GM19468 (cell line): ENCODE measurements around the gene UTP25.

Experiments
- ATAC-seq: cut with Tn5 transposase; IDR thresholded peaks from one replicate; pipeline ENCODE4 v1.9.1; 2021; ENCODE audit warnings: mild to moderate bottlenecking, moderate library complexity, moderate number of reproducible peaks; ENCODE audit not compliant: unreplicated experiment; ENCODE audit errors: extremely low read depth

Gene UTP25

DNA sequence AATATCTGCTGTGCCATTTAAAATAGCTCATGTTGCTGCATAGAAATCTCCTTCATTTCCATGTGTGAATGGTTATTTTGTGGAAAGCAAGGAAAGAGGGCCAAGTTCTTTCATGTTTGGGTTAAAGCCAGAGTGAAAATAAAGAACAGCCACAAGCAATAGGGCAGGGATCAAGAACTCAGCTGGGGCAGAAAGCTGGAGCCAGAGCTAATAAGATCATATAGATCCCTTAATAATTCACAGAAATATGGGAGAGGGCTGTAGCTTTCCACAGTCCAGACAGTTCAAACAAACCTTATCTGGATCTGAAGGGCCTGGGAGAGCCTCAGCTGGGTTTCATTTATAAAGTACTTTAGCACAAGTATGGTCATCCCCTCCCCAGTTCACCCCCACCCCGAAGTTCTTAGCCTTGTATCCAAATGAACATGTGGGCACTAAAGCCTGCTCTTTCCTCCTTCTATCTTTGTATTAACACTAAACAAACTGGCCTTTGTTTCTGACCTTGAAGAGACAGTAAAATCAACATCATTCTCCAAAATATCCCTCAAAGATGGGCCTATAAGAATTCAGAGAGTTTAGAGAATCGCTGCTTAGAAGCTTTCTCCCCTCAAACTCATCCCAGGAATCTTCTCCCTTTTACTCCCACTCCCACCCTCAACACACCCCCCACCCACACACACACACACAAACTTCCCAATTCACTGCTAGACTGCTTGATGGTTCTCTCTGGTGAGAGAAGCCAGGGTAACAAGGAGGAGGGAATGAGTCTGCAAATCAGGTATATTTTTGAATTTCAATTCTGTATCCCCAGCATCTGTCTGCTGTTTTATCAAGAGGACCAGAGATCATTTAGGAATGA lies 41.7 kb downstream of the UTP25 start:
- ATAC-seq = no peak

DNA sequence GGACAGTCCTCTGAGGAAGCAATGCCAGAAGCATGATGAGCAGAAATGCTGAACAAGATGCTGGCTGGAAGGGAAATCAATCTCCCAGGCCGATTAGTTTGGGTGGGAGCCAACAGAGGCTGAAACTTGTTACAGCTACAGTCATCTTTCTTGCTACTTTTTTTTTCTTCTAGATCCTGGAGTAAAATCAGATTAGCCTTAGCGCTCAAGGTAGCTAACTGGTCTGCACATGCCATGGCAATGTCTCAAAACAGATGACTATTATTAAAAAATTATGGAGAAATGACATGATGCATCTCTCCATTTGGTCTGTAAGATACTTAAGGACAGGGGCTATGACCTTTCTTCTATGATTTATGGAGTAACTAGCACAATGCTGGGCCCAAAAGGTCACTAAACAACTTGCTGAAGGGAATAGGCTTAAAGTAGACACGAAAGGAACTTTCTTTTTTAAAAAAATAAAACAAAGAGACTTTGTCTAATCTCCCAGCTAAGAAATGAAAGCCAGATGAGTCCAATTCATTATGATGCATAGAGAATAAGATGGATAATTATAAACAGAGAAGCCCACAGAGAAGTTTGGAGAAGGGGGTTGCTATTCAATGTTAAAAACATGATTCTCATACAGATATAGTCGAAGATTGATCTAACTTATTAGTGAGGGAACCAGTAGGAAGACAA lies 42.5 kb downstream of the UTP25 start:
- no peak for ATAC-seq

DNA sequence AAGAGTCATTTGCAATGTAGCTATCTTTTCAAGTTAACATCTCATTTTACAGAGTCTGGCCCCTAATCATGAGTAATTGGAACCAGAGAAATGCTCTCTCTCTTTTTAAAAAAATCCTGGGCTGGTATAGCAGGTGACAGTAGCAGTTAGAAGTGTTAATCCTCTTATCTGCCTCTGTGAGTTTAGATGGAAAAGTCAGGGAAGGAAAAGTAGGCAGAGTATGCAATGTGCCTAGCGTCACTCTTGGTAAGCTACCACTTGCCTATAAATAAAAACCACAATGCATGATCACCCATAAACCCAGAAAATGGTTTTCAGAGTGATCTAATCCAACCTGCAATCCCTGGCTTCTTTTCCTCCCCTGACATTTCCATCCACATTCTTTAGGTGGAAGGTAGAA lies 43.2 kb downstream of the UTP25 start:
- ATAC-seq = no peak

DNA sequence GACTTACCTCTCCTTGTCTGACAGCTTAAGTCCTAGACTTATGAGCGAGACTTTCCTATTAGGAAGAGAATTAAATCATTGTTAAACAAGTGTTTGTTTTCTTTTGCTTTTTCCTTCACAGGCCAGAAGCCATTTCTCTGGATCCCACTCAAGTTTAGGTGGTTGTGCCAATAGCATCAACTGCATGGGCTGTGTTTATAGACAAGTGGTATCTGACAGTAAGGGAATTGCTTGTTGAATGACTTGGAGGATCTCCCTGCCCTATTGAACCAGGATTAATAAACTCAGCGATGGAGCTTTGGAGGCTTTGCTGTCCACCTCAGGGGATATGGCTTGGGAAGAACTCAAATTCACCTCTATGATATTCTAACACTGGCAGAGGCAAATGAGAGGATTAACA lies 43.7 kb downstream of the UTP25 start:
- ATAC-seq = no peak

DNA sequence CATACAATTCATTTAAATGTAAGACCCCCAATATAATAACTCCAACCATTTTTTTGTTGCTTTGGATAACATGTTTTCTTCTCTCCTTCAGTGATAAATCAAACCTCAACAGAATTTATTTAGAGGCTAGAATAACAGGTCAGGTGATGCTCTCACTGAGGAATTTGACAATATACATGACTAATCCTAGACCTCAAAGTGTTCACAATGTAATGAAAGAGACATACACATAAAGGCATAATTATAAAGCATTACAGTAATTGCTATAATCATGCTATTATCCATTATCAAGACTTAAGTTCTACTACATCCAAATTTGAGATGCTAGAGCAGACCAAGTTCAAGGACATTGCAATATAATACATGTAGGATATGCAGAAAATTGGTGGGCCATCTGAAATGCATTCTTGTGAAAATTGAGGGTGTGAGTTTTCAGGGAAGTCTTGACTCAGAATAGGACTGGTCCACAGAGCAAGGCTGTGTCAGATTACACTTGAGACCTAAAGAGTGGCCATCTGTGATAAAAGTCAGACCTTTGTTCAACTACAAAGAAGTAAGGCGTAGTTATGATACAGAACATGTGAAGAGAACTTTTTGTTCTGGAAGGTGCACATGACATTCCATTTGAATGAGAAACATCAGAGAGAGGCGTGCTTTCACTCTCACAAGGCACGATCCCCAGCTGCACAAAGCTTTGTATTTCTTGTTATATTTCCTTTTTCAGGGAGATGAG lies 45.5 kb downstream of the UTP25 start:
- ATAC-seq = no peak

DNA sequence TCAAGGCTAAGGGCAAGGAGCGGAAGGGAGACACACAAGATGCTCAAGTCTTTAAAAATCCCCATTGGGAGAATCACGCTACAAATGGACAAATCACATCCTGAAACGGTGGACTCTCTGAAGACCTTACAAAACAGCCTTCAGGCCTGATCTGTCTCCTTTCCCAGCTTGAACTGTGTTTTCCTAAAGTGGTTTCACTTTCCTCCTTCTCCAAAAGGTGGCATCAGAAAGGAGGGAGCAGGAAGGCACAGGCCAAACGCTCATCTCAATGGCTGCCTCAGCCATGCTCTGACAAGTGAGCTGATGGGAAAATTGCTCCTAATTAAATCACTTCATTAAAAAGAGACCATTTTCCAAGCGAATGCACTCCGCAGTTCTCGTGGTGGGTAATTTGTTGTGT lies 47.7 kb downstream of the UTP25 start:
- no peak for ATAC-seq

DNA sequence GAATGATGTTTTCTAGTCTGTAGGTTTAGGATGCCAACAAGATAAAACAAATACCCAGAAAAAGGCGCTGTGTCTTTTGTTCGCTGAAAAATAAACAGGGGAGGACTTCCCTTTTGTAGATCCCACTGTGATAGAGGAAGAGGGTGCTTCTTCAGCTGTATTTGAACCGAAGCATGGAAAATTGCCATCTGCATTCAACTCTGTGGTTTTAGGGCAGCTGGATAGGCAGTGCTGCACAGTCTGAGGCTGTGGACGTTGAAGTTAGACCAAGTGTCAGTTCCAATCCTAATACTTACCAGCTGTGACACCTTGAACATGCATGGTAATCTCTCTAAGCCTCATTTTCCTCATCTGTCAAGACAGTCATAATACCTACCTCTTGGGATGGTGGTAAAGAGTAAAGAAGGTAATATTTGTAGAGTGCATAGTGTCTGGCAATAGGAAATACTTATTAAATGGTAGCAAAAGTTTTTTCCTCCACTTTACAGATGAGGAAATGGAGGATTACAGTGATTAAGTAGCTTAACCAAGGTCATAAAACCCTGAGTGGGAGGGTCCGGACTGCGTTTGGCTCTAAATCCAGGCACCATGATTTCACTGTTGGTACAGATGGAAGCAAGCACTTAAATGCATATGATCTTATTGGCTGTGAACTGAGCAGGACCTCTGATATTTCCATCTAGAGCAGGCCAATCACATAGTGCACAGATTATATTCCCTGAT lies 48.5 kb downstream of the UTP25 start:
- no peak for ATAC-seq

DNA sequence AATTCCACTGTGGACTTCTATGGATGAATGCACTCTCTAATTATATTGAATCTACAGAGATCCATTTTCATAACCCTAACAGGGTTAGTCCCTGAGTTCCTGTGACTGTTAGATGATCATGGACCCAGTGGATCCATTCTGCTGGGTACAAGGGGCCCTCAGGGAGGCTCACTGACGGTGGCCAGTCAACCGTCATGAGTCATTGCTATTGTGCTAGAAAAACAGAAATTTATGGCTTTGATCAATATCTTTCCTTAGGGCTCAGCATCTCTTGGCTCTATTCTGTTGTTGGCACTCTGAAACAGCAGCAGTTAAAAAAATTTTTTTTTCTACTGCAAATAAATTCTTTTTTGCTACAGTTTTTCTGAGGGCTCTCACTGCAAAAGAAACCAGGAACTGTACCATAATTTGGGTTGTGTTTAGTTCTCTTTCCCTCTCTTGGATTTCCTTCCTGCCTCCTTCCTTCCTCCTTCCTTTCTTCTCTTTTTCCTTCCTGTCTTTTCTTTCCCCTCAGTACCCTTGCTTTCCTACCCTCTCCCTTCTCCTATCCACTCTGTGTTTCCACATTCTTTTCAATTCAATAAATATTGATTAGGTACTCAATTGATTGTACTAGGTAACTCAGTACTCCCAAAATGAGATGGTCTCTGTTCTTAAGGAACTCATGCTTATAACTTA lies 49.5 kb downstream of the UTP25 start:
- no peak for ATAC-seq

DNA sequence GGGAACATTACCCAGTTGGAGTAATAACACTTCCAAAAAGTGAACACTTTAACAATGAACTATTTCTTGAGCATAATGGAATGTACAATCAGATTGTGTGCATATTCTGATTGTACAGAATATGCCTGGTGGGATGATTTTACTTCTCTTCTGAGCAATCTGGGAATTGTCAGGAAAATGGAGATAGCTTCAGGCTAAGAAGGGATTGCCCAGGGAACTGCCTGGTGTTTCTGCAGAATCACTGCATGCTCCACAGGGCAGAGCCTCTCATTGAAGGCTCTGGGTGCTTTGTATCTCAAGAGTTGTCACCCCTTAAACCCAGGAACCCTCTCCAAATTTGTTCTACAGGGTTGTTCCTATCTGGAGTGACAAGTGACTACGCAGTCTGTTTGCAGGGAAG lies 51.2 kb downstream of the UTP25 start:
- ATAC-seq = no peak

DNA sequence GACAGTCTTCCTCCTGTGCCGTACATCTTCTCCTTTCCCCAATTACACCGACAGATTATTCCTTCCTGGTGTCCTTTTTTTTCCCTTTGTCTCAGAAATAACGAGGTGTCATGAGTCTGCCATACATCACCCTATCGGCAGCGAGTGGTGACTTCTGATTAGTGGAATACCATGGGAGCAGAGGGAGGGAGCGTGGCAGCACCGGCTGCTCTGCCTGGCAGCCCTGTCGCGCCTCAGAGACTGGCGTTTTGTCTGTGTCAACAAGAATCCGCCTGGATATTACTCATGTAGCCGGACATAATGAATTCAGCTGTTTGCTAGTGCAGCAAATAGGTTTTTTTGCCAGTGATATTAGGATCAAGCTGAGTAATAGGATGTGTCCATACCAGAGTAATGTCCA lies 51.8 kb downstream of the UTP25 start:
- no peak for ATAC-seq

DNA sequence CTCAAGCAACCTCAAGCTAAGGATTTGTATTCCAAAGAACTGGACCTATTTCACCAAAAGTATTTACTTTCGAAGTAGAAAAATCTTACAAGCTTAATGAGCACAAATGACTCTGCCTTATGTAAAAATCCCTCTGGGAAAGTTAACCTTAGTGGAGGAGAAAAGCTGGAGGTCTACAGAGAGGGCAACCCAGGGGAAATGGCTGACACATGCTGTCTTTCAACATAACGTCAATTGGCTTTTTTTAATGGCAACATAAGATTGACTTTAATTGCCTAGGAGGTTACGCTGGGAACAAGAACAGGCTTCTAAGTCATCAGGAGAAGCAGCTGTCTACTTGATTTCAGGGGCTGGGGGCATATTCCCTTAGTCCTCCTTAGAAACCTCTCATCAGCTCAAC lies 52.3 kb downstream of the UTP25 start:
- ATAC-seq = no peak

DNA sequence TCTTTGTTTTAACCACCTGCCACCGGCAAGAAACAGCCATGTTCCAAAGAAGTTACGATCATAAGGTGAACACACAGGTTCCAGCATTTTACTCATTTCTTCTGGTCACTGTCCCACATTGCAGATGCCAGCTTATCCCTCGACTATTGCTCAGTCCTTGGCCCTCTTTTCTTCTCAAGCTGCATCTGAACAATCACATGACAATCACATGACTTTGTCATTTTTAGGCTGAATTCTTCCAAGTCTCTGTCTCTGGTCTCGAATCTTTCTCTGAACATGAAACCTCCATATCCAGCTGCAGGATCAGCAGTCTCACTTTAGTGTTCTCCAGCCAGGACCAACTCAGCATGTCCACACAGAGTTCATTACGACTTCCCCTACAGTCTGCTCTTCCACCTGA lies 53.8 kb downstream of the UTP25 start:
- ATAC-seq = no peak

DNA sequence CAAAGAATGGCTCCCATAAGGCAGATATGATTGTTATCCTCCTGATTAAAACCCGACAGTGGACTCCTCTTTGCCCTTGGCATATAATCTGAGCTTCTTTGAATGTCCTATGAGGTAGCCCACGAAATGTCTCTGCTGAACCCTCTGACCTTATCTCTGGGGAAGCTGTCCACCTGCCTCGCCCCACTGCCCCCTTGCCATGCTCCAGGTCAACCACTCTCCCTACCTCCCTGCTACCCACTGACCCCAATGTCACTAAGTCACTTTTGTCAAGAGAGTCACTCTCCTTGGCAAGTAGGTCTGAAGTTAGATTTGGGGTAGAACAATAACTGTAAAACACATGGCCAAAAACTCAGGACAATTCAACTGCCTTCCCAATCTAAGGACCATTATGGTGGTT lies 54.5 kb downstream of the UTP25 start:
- ATAC-seq = no peak

DNA sequence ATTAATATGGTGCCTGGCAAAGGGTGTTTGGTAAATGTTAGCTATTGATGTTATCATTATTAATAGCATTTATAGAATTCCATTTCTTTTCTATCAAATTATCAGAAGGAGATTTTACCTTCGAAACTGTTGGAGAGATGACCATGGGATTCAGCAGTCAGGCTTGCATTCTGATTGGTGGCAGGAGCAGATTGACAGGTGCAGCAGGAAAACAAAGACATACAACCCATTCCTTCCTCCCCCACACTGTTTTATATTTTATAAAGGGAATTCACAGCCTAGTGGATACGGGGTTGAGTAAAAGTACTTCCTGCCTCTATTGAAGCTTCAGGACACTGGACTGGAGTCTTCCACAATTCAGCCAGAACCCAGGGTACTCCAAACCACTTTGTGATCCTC lies 55.2 kb downstream of the UTP25 start:
- ATAC-seq = no peak

DNA sequence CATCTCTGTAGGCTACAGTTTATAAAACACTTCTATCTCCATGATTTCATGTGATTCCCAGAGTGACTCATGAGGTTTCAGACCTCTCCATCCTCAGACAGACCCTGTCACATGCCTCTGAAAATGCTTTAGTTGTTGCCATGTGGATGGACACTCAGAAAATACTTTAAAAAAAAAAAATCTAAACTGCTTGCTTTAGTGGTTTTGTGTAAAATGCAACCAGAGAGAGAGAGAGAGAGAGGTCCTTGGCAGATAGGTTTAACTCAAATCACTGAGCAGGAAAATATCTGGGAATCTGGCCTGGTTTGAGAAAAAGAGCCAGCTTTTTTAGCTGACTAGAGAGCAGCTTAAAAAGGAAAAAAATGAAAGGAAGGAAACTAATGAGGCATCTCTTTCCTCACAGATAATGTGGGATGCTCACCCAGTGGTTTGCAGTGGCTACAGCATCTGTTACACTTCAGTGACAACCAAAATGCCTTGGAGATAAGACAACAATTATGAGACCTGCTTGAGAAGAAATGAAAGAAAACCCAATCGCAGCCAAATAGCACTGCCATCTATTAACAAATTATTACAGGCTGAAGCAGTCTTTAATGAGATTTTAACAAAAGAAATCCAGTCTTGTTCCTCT lies 55.7 kb downstream of the UTP25 start:
- no peak for ATAC-seq

DNA sequence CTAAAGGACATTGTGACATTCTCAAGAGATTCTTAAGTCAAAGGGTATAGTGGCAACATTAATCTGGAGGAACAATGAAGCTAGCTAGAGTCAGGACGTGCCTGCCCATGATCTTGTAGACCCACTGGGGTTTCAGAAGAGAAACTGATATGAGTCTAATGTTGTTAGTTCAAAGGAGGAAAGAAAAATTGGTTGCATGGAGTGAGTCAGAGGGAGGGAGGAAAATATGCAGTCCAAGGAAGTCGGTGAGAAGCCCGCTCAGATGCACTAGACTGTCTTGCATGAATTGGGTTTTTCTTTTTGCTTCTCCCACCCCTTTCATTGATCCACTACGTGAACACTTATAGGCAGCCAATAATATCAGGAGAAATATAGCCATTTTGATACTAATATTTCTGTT lies 56.5 kb downstream of the UTP25 start:
- ATAC-seq = no peak

DNA sequence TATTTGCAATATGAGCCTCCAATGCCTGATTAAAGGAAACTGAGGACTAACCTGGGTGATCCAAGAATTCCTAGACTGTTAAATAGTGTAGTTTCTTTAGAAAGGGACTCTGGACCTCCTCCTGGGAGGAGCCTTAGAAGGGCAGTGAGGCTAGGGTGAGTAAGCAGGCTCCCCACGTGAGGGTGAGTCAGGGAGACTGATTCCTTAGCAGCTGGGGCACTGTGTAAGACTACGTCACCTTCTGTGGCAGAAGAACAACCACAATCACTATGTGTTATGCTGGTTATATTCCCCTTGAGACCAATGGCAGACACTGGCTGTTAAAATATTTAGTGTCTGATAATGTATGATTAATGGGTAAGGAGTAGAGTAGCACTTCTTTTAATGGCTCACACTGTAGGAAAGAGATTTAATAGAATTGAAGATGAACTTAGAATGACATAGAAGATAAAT lies 56.9 kb downstream of the UTP25 start:
- ATAC-seq = peak; percentile 78

DNA sequence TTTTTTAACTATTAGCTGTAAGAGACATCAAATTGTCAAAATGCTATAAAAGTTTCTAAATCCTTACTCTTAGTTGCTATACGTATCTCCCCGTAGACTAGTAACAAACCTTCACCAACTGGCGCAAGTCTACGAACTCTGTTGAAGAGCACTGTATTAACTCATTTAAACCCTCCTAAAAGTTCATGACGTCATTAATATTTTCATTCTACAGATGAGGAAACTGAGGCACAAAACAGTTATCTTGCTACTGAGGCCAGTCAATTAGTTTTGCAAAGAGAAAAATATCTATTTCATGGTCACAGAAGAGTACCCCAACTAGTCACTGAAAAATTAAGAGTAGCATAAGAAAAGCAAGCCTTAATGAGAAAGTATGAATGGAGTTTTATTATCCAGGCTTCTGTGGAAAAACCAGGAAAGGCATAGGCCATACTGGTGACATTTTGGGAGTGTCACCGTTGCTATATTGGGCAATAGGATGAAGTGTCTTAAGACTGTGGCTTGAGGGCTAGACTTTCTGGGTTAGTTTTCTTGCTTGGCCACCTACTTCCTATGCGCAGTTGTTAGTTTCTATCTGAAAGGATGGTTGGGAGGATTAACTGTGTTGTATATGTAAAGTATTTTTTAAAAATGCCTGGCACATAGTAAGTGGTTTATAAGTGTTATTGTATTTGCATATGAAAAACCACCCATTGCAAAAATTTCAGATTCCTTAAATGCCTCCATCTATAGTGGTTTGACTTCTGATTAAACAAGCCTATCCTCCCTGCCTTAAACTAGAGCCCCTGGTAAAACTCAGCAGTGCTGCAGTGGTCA lies 57.8 kb downstream of the UTP25 start:
- no peak for ATAC-seq

DNA sequence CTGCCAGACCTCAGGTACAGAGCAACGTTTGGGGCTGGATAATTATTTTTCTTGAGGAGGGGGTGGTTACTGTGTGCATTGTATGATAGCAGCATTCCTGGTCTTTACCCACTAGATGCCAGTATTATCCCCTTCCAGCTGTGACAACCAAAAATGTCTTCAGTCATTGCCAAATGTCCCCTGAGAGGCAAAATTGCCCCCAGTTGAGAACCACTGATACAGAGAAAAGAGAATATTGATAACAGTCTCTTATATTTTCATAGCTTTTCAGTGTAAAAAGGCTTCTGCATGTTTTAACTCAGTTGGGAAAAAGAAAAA lies 58.4 kb downstream of the UTP25 start:
- ATAC-seq = no peak
